Liver (tissue), 3 donors: ENCODE results near the gene MBD4.

Experiments used
- CTCF ChIP-seq: fragments of 150-350 bp; IDR thresholded peaks from 2 replicates; pipeline ENCODE4 v1.5.1; 2017; ENCODE audit warnings: improper control_type of control experiment, low read depth, low read length; ENCODE audit not compliant: missing input control
- GABPA ChIP-seq, 2 donors: IDR thresholded peaks in 1 of 2; conservative IDR thresholded peaks in 1 of 2; 2 replicates each; pipeline ENCODE4 v1.6.1; 2016; ENCODE audit warnings: antibody characterized with exemption in 2 of 2, mild to moderate bottlenecking in 1 of 2, moderate library complexity in 1 of 2
- MAX ChIP-seq: IDR thresholded peaks from 2 replicates; pipeline ENCODE4 v1.6.1; 2016; ENCODE audit warnings: antibody characterized with exemption
- RAD21 ChIP-seq, 2 donors: IDR thresholded peaks; 2 replicates each; pipeline ENCODE4 v1.6.1; 2016; ENCODE audit warnings: antibody characterized with exemption in 2 of 2, mild to moderate bottlenecking in 2 of 2
- REST ChIP-seq: IDR thresholded peaks from 2 replicates; pipeline ENCODE4 v1.6.1; 2016; ENCODE audit warnings: antibody characterized with exemption, mild to moderate bottlenecking
- ZBTB33 ChIP-seq: IDR thresholded peaks from 2 replicates; pipeline ENCODE4 v1.6.1; 2016; ENCODE audit warnings: antibody characterized with exemption
- donor health status: healthy.
- donor health status: healthy.

GRCh38 chr3:129421988-129422745, 17.6 kb downstream of the MBD4 start:
- no peak for TF ChIP-seq CTCF
- no peak for TF ChIP-seq ZBTB33
- no peak for TF ChIP-seq GABPA (IDR thresholded peaks at IDR 0.05 in 1 of 2, conservative IDR thresholded peaks at IDR 0.05 in 1 of 2)
- no peak for TF ChIP-seq MAX
- no peak for TF ChIP-seq REST
- peak; percentile 26 to 42 for TF ChIP-seq RAD21 (IDR thresholded peaks at IDR 0.05)
